H1 (cell line): ENCODE data around the gene MGLL.

Experiments used
- POLR2A ChIP-seq, 2 experiments: IDR thresholded peaks; 1 replicate in 1 of 2; 2 replicates in 1 of 2; pipeline ENCODE4 v1.6.1; 2011; ENCODE audit warnings: low read depth in 2 of 2, low read length in 2 of 2, mild to moderate bottlenecking in 2 of 2; ENCODE audit errors: control extremely low read depth in 1 of 2
- TF ChIP-seq, protein P1 (sequence below), 3 experiments: IDR thresholded peaks; 1 replicate in 2 of 3; 2 replicates in 1 of 3; pipeline versions ENCODE4 v1.5.1 to v1.6.1; 2011; ENCODE audit warnings: low read length in 3 of 3, mild to moderate bottlenecking in 3 of 3, inconsistent platforms in 2 of 3, low read depth in 1 of 3, moderate library complexity in 1 of 3; ENCODE audit not compliant: insufficient read depth in 1 of 3; ENCODE audit errors: control extremely low read depth in 1 of 3

- no peak for TF ChIP-seq POLR2A (IDR thresholded peaks at IDR 0.05; ENCODE audit: control extremely low read depth in 1 of 2, low read depth in 2 of 2, low read length in 2 of 2)
- TF ChIP-seq, protein P1, sequence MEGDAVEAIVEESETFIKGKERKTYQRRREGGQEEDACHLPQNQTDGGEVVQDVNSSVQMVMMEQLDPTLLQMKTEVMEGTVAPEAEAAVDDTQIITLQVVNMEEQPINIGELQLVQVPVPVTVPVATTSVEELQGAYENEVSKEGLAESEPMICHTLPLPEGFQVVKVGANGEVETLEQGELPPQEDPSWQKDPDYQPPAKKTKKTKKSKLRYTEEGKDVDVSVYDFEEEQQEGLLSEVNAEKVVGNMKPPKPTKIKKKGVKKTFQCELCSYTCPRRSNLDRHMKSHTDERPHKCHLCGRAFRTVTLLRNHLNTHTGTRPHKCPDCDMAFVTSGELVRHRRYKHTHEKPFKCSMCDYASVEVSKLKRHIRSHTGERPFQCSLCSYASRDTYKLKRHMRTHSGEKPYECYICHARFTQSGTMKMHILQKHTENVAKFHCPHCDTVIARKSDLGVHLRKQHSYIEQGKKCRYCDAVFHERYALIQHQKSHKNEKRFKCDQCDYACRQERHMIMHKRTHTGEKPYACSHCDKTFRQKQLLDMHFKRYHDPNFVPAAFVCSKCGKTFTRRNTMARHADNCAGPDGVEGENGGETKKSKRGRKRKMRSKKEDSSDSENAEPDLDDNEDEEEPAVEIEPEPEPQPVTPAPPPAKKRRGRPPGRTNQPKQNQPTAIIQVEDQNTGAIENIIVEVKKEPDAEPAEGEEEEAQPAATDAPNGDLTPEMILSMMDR (IDR thresholded peaks at IDR 0.05; ENCODE audit: control extremely low read depth in 1 of 3, insufficient read depth in 1 of 3, low read depth in 1 of 3, low read length in 3 of 3), result no peak
These were observed 120.9 kb downstream of the MGLL start for GRCh38 chr3:127701280-127701911.
